A549 (cell line): ENCODE data around the gene PEX3.

ENCODE experiments used
- CEBPB ChIP-seq, 2 experiments: fragments of >200 bp in 1 of 2; sonication (Bioruptor Twin) in 1 of 2; formaldehyde crosslinking in 1 of 2; IDR thresholded peaks; 2 replicates each; pipeline ENCODE4 v1.6.1; 2012 to 2016
- CHD2 ChIP-seq: fragments of 150-350 bp; IDR thresholded peaks from 2 replicates; pipeline ENCODE4 v1.6.1; 2014; ENCODE audit warnings: low read length; ENCODE audit not compliant: partially characterized antibody
- CTCF ChIP-seq: fragments of >200 bp; sonication (Bioruptor Twin); formaldehyde crosslinking; IDR thresholded peaks from 3 replicates; pipeline ENCODE4 v1.5.1; 2016
- HDAC2 ChIP-seq: fragments of 200-600 bp; sonication (generic); IDR thresholded peaks from 2 replicates; pipeline ENCODE4 v1.6.1; 2016
- RAD21 ChIP-seq, 2 experiments: fragments of >200 bp in 1 of 2; sonication (Bioruptor Twin) in 1 of 2; formaldehyde crosslinking in 1 of 2; IDR thresholded peaks in 1 of 2; conservative IDR thresholded peaks in 1 of 2; 2 replicates in 1 of 2; 3 replicates in 1 of 2; pipeline ENCODE4 v1.6.1; 2012 to 2018; ENCODE audit warnings: inconsistent platforms in 1 of 2

DNA sequence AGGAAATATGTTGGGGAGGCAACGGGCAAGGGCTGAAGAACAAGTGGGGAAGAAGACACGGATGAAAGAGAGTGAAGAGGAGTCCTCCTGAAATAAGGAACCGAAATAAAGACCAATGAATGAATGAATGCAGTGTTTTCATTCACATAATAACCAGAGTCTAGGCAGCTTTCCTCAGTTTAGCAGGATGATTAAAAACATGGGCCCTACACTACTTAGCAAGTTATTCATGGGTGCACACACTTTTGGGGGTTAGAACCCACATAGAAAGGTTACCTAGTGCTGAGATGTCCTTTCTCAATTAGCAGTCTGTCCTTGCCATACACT is 66.8 kb downstream of the PEX3 start:
- no peak for TF ChIP-seq CTCF
- TF ChIP-seq RAD21 (conservative IDR thresholded peaks at IDR 0.05 in 1 of 2, IDR thresholded peaks at IDR 0.05 in 1 of 2): no peak
- no peak for TF ChIP-seq CEBPB (IDR thresholded peaks at IDR 0.05)
- no peak for TF ChIP-seq HDAC2
- TF ChIP-seq CHD2: no peak
